ENCODE data around the gene CCND2. TPM values are rescaled to one million over a fixed set of nuclear protein-coding genes. Genes with fewer than 3 reads are reported as not detected.

Gene CCND2
- total and polyA plus RNA-seq, 2 of the 8 experiments (the other 6 are each of a cell fraction or from before 2014, with no cell fraction given): 41.7 to 223 TPM

GRCh38 chr12:4288296-4289131 is 15.0 kb downstream of the CCND2 start:
- Histone ChIP-seq H2BK5ac (ENCODE audit: low read depth, low read length) (no peak overlapping the region), H3K4me3 (ENCODE audit: extremely low read depth in 1 of 4, insufficient read depth in 2 of 4, low read depth in 3 of 4, low read length in 4 of 4) (no peak overlapping the region), H4K20me1 (replicated peaks in 1 of 2; ENCODE audit: control insufficient read depth in 1 of 2, insufficient read depth in 2 of 2, low read length in 2 of 2) (peaks cover 52 to 69% of the 10 kb centered on the region in 2 experiments), H3K23me2 (ENCODE audit: low read depth, low read length) (no peaks in the 10 kb centered on the region), H3K56ac (replicated peaks; ENCODE audit: insufficient read length, low read depth, low read length) (no peak overlapping the region), H3K27ac (ENCODE audit: low read depth, low read length) (no peak overlapping the region), H2BK120ac (replicated peaks; ENCODE audit: low read depth, low read length) (no peak overlapping the region), H4K91ac (replicated peaks; ENCODE audit: insufficient read length, low read length) (no peak overlapping the region), H2BK15ac (ENCODE audit: low read length) (no peak overlapping the region), H2AFZ (ENCODE audit: low read length) (no peak overlapping the region), H2BK20ac (ENCODE audit: low read length) (no peak overlapping the region), H4K5ac (ENCODE audit: insufficient read length, low read depth, low read length) (no peak overlapping the region), H3K14ac (ENCODE audit: insufficient read length) (no peak overlapping the region), H3K4me1 (replicated peaks in 1 of 4; ENCODE audit: control insufficient read depth in 3 of 4, insufficient read depth in 4 of 4, low read length in 3 of 4) (peaks cover 0 to 2% (median 0%) of the 10 kb centered on the region in 4 experiments; a peak in 4 of 7 replicates), H3K4ac (replicated peaks; ENCODE audit: insufficient read length, low read depth, low read length) (no peak overlapping the region), H3K4me2 (ENCODE audit: insufficient read depth in 1 of 2, low read depth in 2 of 2, low read length in 2 of 2) (no peak overlapping the region), H3K9me3 (ENCODE audit: insufficient read depth in 2 of 2, low read depth in 1 of 2, low read length in 1 of 2) (no peaks in the 10 kb centered on the region), H3K18ac (ENCODE audit: extremely low read depth, low read length) (no peak overlapping the region), H3K27me3 (replicated peaks in 1 of 4; ENCODE audit: control insufficient read depth in 3 of 4, extremely low read depth in 1 of 4, insufficient read depth in 3 of 4, low read length in 3 of 4) (no peaks in the 10 kb centered on the region), H3K9ac (replicated peaks in 1 of 4; ENCODE audit: extremely low read depth in 1 of 4, low read depth in 3 of 4, low read length in 3 of 4) (no peak overlapping the region), H2AK5ac (ENCODE audit: low read depth, low read length) (no peak overlapping the region), H2BK12ac (ENCODE audit: low read depth, low read length) (no peak overlapping the region), H3K36me3 (ENCODE audit: control insufficient read depth in 2 of 4, insufficient read depth in 4 of 4, low read length in 3 of 4) (peaks cover 38 to 98% (median 78%) of the 10 kb centered on the region in 4 experiments), H4K8ac (ENCODE audit: extremely low read depth, insufficient read depth, low read length) (no peak overlapping the region), H3K23ac (ENCODE audit: insufficient read length) (no peak overlapping the region), H3K79me1 (ENCODE audit: low read depth, low read length) (peaks cover 28% of the 10 kb centered on the region), H3K79me2 (ENCODE audit: control insufficient read depth in 1 of 2, insufficient read depth in 2 of 2, low read length in 2 of 2) (peaks cover 3 to 97% of the 10 kb centered on the region in 2 experiments; a peak in 3 of 4 replicates)
- FAIRE-seq (no peak), DNase-seq (ENCODE audit: low read depth in 1 of 2, low spot score in 2 of 2) (no peak)
- ChIA-PET CTCF (ENCODE audit: partially characterized antibody) (interaction anchor here (1.3 to 2.7 kb wide), 5 partner anchors 10 to 402 kb away, joined by 3 to 10 read pairs (median 5); no protein-coding TSS in a partner anchor), POLR2A (ENCODE audit: partially characterized antibody) (interaction anchor here (1.0 to 29.3 kb wide), 6 partner anchors 6 to 154 kb away, joined by 3 to 531 read pairs (median 4); partner anchors contain the start of gene CCND2)
- 90% methylated on average over 19 of the region's 20 CpGs; no CpG with 5 or more reads in 1 of the 2 experiments for WGBS, 2 experiments (ENCODE audit: extremely low coverage in 1 of 2, insufficient coverage in 1 of 2, insufficient read length in 1 of 2, insufficient replicate concordance in 2 of 2, low coverage in 1 of 2, low lambda C conversion rate in 2 of 2, missing lambda C conversion rate in 1 of 2)
- TF ChIP-seq POU5F1 (IDR thresholded peaks at IDR 0.05; ENCODE audit: low read depth, low read length) (no peak), SP4 (IDR thresholded peaks at IDR 0.05; ENCODE audit: low read length) (no peak), ZNF274 (IDR thresholded peaks at IDR 0.05; ENCODE audit: borderline replicate concordance, extremely low read depth, low read length) (no peak), BCL11A (IDR thresholded peaks at IDR 0.05; ENCODE audit: low read depth in 2 of 2, low read length in 2 of 2) (no peak), HDAC6 (IDR thresholded peaks at IDR 0.05; ENCODE audit: low read depth, low read length) (no peak), PHF8 (conservative IDR thresholded peaks at IDR 0.05; ENCODE audit: low read depth, low read length) (no peak), BRCA1 (IDR thresholded peaks at IDR 0.05; ENCODE audit: low read depth, low read length) (no peak), KDM5A (IDR thresholded peaks at IDR 0.05; ENCODE audit: low read length) (no peak), CBX5 (IDR thresholded peaks at IDR 0.05; ENCODE audit: low read depth, low read length) (no peak)
